MM.1S (cell line): ENCODE results near the gene CA9.
"Not testable (repeated sequence)": the region's sequence is repeated elsewhere in the genome, so short reads cannot be mapped to it uniquely, and the experiment has no call there.

Source experiments
- EZH2 ChIP-seq: fragments of 300-600 bp; sonication (generic); optimal IDR thresholded peaks from 2 replicates; pipeline ENCODE3; 2017; ENCODE audit warnings: low read depth, mild to moderate bottlenecking, antibody characterized with exemption, low read length, mixed read lengths
- EZH2phosphoT487 ChIP-seq: fragments of 300-600 bp; sonication (generic); IDR thresholded peaks from 2 replicates; pipeline ENCODE4 v1.6.1; 2018; ENCODE audit warnings: antibody characterized with exemption, low read length
- TF ChIP-seq, protein P1 (sequence below): fragments of 300-600 bp; sonication (generic); IDR thresholded peaks from 2 replicates; pipeline ENCODE4 v1.5.1; 2016; ENCODE audit warnings: antibody characterized with exemption, low read length, mixed read lengths

DNA sequence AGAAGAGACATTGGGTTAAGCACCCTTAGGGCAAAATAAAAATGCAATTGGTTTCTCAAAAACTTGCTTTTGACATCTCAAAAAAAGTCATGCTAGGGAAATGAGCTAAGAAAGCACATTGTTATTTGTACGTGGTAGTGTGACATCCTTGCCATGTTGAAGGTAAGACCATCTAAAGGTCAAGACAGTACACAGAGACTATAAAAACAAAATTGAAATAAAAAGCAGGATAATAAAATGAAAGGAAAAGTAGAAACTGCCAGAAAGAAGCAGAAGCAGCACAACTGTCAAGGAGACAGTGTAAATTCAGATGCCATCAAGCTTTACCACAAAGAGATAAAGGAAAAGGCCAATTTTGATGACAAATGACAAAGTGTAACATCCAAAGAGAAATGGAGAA lies 34.5 kb upstream of the CA9 start:
- TF ChIP-seq, protein P1, sequence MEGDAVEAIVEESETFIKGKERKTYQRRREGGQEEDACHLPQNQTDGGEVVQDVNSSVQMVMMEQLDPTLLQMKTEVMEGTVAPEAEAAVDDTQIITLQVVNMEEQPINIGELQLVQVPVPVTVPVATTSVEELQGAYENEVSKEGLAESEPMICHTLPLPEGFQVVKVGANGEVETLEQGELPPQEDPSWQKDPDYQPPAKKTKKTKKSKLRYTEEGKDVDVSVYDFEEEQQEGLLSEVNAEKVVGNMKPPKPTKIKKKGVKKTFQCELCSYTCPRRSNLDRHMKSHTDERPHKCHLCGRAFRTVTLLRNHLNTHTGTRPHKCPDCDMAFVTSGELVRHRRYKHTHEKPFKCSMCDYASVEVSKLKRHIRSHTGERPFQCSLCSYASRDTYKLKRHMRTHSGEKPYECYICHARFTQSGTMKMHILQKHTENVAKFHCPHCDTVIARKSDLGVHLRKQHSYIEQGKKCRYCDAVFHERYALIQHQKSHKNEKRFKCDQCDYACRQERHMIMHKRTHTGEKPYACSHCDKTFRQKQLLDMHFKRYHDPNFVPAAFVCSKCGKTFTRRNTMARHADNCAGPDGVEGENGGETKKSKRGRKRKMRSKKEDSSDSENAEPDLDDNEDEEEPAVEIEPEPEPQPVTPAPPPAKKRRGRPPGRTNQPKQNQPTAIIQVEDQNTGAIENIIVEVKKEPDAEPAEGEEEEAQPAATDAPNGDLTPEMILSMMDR = not testable (repeated sequence)
- not testable (repeated sequence) for TF ChIP-seq EZH2, EZH2phosphoT487
